ENCODE measurements around the gene RASAL3.
"Not testable (repeated sequence)": the region's sequence is repeated elsewhere in the genome, so short reads cannot be mapped to it uniquely, and the experiment has no call there.

RASAL3 gene

DNA sequence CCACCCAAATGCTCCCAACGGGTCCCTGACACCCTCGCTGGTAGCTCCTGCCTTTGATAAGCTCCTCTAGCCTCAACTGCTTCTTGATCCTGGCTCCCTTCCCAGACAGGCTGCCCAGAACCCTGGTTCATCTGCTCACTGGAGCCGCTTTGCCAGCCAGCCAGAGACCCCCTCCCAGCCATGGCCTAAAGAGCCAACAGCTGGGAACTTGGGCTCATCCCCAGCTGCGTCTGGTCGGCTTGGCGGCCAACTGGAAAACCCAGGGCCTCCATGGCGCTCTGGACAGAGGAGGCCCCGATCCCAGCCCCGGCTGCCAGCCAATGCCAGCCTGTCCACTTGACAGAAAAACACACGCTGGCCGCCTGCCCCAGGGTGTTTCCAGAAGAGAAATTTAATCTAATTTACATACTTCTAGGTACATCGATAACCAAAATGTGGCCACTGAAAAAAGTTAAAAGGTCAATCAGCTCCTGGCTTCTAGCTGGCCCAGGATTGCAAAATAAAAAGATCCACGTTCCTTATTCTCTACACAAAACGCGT is 42.6 kb downstream of the RASAL3 start:
- no peak for DNase-seq (ENCODE audit: extremely low read depth in 1 of 2, low read depth in 1 of 2)

DNA sequence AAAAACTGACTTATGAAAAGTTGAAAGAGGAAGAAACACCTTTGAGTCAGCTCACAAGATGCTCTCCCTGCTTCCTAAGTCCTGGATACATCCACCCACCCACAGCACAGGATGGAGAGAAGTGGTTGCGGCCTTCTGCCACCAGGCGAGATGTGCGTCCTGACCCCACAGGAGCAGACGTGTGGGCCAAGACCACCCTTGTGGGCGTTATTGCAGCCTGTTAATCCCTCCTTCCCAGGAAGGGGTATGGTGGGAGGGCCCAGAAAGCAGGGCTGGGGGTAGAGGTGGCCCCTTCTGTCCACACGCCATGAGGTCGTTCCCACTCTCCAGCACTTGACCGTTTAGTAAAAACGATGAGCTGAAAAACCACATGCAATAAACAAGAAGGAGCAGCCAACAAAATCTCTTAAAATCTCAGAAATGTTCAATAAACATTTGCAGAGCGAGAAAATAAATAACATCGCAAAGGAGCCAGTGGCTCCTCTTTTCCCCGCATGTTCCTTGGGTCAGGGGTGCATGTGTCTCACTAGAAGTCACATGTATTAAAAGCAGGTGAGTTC is 43.1 kb downstream of the RASAL3 start:
- no peak for DNase-seq (ENCODE audit: extremely low read depth in 1 of 2, low read depth in 1 of 2)

DNA sequence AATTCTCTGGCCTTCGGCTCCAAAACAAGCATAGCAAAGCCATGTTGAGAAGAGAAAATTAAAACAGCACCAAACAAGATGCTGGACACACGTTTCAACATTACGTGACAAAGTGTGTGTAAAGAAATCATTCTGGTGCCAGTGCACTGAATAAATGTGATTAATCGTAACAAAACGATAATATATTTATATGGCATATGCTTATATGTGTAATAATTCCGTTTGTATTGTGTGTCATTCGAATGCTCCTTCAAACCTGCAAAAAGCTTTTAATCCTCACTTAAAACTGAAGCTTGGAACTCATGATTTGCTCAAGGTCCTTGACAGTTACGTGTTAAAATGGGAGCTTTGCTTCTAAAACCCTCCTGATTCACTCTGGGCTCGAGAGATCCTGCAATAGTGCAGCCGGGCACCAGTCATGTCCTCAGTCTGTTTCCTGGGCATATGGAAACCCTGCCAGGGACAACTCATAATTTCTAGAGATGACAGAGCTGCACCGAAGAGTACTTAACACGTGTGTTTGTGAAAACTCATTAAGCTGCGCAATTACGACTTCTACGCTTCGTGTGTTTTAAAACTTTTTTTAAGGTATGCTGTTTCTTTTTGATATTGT is 44.8 kb downstream of the RASAL3 start:
- no peak for DNase-seq (ENCODE audit: extremely low read depth in 1 of 2, low read depth in 1 of 2)

DNA sequence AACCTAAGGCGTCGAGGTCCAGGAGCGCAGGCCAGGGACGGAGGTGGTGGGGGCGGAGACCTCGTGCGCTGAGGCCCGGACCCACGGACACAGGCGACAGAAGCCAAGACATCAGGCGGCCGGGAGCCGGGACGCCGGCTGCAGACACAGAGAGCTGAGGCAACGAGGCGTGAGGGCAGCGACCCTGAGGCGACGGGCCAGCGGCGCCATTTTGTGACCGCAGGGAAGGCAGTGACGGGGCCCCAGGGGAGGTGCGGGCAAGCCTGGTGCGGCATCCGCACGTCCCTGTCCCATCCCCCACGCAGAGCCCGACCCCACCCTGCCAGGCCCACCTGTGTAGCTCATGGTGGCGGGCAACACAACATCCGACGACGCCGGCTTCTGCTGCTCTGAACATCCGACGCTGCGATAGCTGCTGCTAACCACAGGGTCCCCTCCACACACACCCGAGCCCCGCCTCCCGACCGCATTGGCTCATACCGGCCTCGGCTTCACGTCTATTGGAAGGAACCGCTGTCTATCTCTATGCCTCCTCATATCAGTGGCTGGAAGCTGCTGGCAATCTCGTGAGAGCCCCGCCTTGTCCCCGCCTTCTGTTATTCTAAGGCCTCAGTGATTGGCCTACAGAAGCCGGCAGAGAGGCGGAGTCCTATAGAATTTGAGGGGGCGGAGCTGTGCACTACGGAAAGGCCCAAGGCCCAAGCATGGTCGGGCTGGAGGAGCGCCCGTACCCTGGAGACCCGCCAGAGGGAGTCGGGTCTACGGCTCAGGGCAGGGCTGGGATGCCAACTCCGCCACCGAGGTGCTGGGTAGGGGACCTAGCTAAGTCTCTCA is 45.5 kb downstream of the RASAL3 start, which contains the start of gene AKAP8L:
Gene AKAP8L (minus strand): TSS at position 410 of the 834 bp plus-strand sequence. CDS start 65 bp downstream, at position 345.
- DNase-seq (ENCODE audit: extremely low read depth in 1 of 2, low read depth in 1 of 2), result peak; percentile 94 to 99

DNA sequence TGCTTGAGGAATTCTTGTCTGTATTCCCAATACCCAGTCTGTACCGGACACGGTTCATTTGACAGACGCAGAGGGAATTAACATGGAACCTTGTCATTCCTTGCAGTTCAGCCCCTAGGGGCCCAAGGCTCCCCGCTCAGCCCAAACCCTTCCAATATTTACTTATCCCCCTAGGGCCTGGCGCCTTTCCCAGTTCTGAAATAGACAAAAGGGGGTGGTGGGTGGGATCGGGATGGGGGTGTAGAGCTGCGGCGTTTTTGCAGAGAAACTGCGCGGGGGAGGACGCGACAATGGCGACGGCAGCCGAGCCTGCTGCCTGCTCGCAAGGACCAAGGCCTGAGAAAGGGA is 46.1 kb downstream of the RASAL3 start:
- no peak for DNase-seq (ENCODE audit: extremely low read depth in 1 of 2, low read depth in 1 of 2)

DNA sequence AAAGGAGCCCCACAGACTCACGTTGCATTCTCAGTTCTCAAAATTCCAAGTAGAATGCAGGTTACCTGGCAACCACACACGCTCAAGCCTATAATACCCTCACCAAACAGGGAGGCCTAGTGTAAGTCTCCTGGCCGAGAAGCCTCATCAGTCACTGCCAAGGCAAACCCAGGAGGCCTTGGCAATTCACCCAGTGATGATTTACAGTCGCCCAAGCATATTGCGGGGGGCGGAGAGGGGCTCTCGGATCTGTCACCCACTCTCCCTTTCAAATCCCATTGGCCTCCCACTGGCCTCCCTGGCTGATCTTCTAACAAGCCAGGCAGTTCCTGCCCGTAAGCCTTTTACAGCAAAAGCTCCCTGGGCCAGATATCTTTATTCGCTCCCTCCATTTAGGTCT is 46.6 kb downstream of the RASAL3 start:
- DNase-seq (ENCODE audit: extremely low read depth in 1 of 2, low read depth in 1 of 2), result no peak

DNA sequence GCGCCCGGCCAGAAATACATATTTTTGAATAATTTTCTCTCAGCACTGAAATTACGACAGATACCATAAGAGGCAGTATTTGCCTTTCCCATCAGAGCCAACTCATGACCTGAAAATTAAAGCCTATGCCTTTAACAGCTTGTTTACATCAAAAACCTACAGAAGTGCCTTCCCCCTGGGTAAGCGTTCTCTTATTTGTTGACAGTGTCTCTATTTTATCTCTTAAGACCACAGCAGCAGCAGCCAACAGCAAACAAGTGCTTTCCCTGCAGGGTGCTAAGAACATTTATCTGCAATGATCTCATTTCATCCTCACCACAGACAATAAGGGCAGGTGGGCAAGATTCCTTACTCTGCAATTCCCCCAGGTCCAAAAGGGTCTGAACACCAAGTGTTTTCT is 51.5 kb downstream of the RASAL3 start:
- DNase-seq (ENCODE audit: extremely low read depth in 1 of 2, low read depth in 1 of 2), result no peak

DNA sequence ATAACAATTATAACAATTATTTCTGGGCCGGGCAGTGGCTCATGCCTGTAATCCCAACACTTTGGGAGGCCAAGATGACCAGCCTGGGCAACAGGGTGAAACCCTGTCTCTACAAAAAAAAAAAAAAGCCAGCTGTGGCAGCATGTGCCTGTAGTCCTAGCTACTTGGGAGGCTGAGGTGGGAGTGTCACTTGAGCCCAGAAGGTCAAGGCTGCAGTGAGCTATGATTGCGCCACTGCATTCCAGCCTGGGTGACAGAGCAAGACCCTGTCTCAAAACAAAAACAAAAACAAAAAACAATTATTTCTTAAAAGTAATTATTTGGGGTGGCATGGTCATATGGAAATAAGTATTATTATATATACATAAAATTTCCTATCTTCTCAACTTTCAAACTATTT is 53.0 kb downstream of the RASAL3 start:
- not testable (repeated sequence) for DNase-seq (ENCODE audit: extremely low read depth in 1 of 2, low read depth in 1 of 2)

DNA sequence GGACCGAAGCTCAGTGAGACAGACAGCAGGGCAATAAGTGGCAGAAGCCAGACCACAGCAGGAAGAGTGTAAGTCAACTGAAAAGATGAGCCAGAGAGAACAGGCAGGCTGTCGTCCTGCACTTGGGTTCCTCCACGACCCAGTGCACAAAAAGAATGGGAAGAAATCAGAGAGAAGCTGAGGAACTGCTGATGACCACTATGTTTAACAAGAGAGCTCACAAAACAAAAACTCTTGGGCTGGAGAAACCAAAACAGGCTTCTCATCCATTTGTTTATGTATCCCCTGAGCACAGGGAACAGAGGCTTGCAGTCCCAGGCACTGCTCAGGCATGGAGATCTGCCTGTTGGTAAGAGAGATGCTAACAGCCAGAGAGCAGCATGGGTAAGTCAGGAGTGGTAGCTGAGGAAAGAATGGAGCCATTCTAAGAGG is 59.5 kb downstream of the RASAL3 start:
- DNase-seq (ENCODE audit: extremely low read depth in 1 of 2, low read depth in 1 of 2), result no peak

DNA sequence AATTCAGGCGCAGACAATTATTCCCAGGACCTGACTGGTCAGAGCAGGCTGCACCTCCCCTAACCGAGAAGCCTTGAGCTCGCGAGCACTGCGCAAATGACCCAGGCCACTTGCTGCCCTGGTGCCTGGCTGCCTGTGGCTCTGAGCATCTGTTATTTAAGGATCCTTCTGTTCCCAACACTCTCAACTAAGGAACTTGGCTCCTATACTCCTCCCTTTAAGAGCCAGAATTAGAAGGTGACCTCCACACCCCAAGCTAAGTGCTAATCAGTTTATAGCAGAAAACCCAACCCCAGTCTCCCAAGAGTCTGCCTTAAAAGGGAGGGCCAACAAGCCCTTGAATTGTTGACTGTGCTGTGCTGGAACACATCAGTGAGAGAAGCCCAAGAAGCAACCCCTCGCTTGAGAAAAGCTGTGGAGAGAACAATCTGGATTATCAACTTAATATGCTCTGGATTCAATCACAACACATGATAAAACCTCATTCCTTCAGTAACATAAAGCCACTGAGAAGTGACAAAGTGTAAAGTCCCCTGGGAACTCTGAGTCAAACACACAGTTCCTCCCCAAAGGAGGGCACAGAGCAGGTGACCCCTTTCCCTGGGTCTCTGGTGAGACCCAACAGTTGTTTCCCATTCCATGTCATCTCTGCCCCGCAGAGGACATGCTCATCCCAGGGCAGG is 60.1 kb downstream of the RASAL3 start:
- no peak for DNase-seq (ENCODE audit: extremely low read depth in 1 of 2, low read depth in 1 of 2)

DNA sequence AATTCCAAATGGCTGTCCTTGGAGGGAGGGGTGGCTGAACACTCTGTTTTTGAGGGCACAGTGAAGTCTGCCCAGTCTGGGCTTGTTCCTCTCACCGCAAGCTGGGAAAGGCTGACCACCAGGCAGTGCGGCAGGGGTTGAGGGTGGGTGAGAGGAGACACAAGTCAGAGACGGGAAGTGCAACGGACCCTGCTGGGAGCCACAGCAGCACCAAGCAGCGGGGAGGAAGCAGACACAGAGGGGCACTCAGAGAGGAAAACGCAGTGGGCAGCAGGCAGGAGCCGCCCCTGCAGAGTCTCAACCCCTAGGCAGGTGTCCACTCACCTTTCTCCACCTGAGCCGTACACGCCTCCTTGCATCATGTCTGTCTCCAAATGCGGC is 61.2 kb downstream of the RASAL3 start:
- DNase-seq (ENCODE audit: extremely low read depth in 1 of 2, low read depth in 1 of 2), result no peak

DNA sequence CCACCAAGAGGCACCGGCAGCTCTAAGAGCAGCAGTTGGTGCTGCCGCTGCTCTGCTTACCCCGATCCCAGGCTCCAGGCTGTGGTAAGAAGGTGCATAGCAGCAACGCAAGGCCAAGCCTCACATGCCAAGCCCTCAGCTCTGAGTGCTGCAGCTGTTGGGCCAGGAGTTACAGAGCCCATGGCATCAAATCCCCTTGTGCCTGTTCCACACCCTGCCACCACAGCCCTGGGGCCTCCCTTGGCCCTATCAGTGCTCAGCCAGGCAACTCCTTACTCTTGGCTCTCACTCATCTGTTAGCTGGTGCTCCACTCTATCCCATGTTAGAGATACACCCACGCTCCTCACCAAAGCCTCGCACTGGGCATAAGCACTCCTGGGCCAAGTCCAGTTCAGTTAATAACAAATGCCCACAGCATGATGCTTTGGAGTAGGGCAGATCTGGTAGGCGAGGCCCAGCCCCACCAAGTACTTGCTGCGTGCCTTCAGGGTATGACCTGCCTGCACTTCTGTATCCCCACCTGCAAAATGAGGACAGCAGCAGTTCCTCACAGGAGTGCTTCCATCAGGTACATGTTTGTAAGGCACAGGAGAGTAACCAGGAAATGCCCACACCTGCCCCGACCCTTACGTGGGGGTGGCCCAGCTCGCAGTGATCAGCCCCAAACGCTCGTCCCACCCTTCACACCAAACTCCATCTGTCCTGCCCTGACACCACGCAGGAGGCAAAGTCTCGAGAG is 61.8 kb downstream of the RASAL3 start:
- no peak for DNase-seq (ENCODE audit: extremely low read depth in 1 of 2, low read depth in 1 of 2)
